MM.1S (cell line): ENCODE results near the gene INO80.

ENCODE experiments used
- DNase-seq: peaks from one replicate; pipeline ENCODE4 v3.0.0-alpha.2; 2015
- H2AFZ ChIP-seq: fragments of 300-600 bp; sonication (generic); 2 replicates; pipeline ENCODE4 v1.6.0; 2016; ENCODE audit warnings: antibody characterized with exemption, low read length
- H3F3A ChIP-seq: fragments of 300-600 bp; sonication (generic); 2 replicates; pipeline ENCODE4 v1.6.1; 2016; ENCODE audit warnings: mild to moderate bottlenecking, antibody characterized with exemption, low read length, moderate library complexity, mixed read lengths; ENCODE audit not compliant: insufficient read depth
- H3K27ac ChIP-seq: fragments of 300-600 bp; sonication (generic); 2 replicates; pipeline ENCODE4 v1.5.1; 2016; ENCODE audit warnings: mild to moderate bottlenecking, low read length
- H3K27me3 ChIP-seq: fragments of 300-600 bp; sonication (generic); replicated peaks from 2 replicates; pipeline ENCODE4 v1.6.0; 2016; ENCODE audit warnings: low read length; ENCODE audit not compliant: insufficient read depth
- H3K36me3 ChIP-seq: fragments of 300-600 bp; sonication (generic); replicated peaks from 2 replicates; pipeline ENCODE4 v1.6.1; 2016; ENCODE audit warnings: mild to moderate bottlenecking, low read length, mixed read lengths; ENCODE audit not compliant: insufficient read depth
- H3K4me1 ChIP-seq: fragments of 300-600 bp; sonication (generic); 2 replicates; pipeline ENCODE4 v1.6.1; 2016; ENCODE audit warnings: low read length, mixed read lengths
- H3K4me2 ChIP-seq: fragments of 300-600 bp; sonication (generic); 2 replicates; pipeline ENCODE4 v1.6.0; 2016; ENCODE audit warnings: low read depth, low read length
- H3K4me3 ChIP-seq: fragments of 300-600 bp; sonication (generic); 2 replicates; pipeline ENCODE4 v1.5.1; 2016; ENCODE audit warnings: low read length, mixed read lengths
- H3K79me2 ChIP-seq: fragments of 300-600 bp; sonication (generic); 2 replicates; pipeline ENCODE4 v1.6.1; 2016; ENCODE audit warnings: mixed run types, low read length, mixed read lengths
- H3K9ac ChIP-seq: fragments of 300-600 bp; sonication (generic); 2 replicates; pipeline ENCODE4 v1.6.1; 2016; ENCODE audit warnings: low read length, mixed read lengths
- H3K9me2 ChIP-seq: fragments of 300-600 bp; sonication (generic); replicated peaks from 2 replicates; pipeline ENCODE4 v1.6.1; 2016; ENCODE audit warnings: mild to moderate bottlenecking, low read length, mixed read lengths; ENCODE audit not compliant: insufficient read depth
- H3K9me3 ChIP-seq: fragments of 300-600 bp; sonication (generic); replicated peaks from 2 replicates; pipeline ENCODE4 v1.6.1; 2016; ENCODE audit warnings: mild to moderate bottlenecking, low read length, mixed read lengths; ENCODE audit not compliant: insufficient read depth
- H4K20me1 ChIP-seq: fragments of 300-600 bp; sonication (generic); 2 replicates; pipeline ENCODE4 v1.6.1; 2016; ENCODE audit warnings: mild to moderate bottlenecking, low read length, moderate library complexity, mixed read lengths; ENCODE audit not compliant: insufficient read depth
- EZH2 ChIP-seq: fragments of 300-600 bp; sonication (generic); optimal IDR thresholded peaks from 2 replicates; pipeline ENCODE3; 2017; ENCODE audit warnings: low read depth, mild to moderate bottlenecking, antibody characterized with exemption, low read length, mixed read lengths
- EZH2phosphoT487 ChIP-seq: fragments of 300-600 bp; sonication (generic); IDR thresholded peaks from 2 replicates; pipeline ENCODE4 v1.6.1; 2018; ENCODE audit warnings: antibody characterized with exemption, low read length
- TF ChIP-seq, protein P1 (sequence below): fragments of 300-600 bp; sonication (generic); IDR thresholded peaks from 2 replicates; pipeline ENCODE4 v1.5.1; 2016; ENCODE audit warnings: antibody characterized with exemption, low read length, mixed read lengths

The INO80 gene

DNA sequence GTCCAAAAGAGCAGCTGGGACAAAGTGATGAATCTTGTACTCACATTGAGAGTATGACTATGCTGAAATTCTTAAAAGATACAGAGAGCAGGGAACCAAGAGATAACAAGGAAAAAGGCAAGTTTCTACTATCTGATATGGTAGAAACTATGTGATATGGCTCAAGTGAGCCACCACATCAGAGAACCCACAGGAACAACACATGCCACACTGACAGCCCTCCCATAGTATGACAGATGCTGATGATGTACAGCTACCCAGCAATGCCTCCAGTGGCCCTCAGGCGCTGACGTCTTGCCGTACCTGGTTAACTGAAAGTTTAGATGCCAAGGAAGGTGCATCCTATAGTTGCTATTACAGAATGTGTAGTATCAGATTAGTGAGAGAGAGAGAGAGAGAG is 120.4 kb downstream of the INO80 start:
- TF ChIP-seq EZH2phosphoT487 (no peak), EZH2 (no peak)
- TF ChIP-seq, protein P1, sequence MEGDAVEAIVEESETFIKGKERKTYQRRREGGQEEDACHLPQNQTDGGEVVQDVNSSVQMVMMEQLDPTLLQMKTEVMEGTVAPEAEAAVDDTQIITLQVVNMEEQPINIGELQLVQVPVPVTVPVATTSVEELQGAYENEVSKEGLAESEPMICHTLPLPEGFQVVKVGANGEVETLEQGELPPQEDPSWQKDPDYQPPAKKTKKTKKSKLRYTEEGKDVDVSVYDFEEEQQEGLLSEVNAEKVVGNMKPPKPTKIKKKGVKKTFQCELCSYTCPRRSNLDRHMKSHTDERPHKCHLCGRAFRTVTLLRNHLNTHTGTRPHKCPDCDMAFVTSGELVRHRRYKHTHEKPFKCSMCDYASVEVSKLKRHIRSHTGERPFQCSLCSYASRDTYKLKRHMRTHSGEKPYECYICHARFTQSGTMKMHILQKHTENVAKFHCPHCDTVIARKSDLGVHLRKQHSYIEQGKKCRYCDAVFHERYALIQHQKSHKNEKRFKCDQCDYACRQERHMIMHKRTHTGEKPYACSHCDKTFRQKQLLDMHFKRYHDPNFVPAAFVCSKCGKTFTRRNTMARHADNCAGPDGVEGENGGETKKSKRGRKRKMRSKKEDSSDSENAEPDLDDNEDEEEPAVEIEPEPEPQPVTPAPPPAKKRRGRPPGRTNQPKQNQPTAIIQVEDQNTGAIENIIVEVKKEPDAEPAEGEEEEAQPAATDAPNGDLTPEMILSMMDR, result no peak
- Histone ChIP-seq H2AFZ (no peak overlapping the region), H3K4me2 (no peak overlapping the region), H3K36me3 (no peaks in the 10 kb centered on the region; the same call in 1 of the 2 replicates), H4K20me1 (no peaks in the 10 kb centered on the region), H3F3A (no peaks in the 10 kb centered on the region), H3K79me2 (no peaks in the 10 kb centered on the region), H3K4me1 (no peaks in the 10 kb centered on the region), H3K4me3 (no peak overlapping the region), H3K27me3 (no peaks in the 10 kb centered on the region), H3K9me2 (no peaks in the 10 kb centered on the region), H3K9ac (no peak overlapping the region), H3K27ac (no peak overlapping the region), H3K9me3 (no peaks in the 10 kb centered on the region)
- no peak for DNase-seq

DNA sequence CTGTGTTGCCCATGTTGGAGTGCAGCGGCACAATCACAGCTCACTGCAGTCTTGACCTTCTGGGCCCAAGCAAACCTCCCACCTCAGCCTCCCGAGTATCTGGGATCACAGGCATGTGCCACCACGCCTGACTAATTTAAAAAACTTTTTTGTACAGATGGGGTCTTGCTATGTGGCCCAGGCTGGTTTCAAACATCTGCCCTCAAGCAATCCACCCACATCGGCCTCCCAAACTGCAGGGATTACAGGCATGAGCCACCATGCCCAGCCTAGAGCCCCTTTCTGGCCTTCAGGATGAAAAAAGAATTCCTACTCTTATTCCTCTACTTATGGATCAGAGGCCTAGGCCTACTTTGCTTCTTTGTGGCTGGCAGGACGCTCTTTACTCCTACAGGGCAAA is 123.3 kb downstream of the INO80 start:
- no peak overlapping the region for H3K4me3 ChIP-seq
- H3K4me1 ChIP-seq, result no peaks in the 10 kb centered on the region
- no peaks in the 10 kb centered on the region for H3K27me3 ChIP-seq
- H3K79me2 ChIP-seq, result no peaks in the 10 kb centered on the region
- H3K9ac ChIP-seq, result no peak overlapping the region
- no peaks in the 10 kb centered on the region for H4K20me1 ChIP-seq
- no peaks in the 10 kb centered on the region for H3K9me3 ChIP-seq
- TF ChIP-seq, protein P1, result no peak
- TF ChIP-seq EZH2 (no peak), EZH2phosphoT487 (no peak)
- no peaks in the 10 kb centered on the region; the same call in 1 of the 2 replicates for H3K36me3 ChIP-seq
- H3K9me2 ChIP-seq, result no peaks in the 10 kb centered on the region
- H3F3A ChIP-seq, result no peaks in the 10 kb centered on the region
- no peak overlapping the region for H3K4me2 ChIP-seq
- no peak for DNase-seq
- no peak overlapping the region for H3K27ac ChIP-seq
- H2AFZ ChIP-seq, result no peak overlapping the region

DNA sequence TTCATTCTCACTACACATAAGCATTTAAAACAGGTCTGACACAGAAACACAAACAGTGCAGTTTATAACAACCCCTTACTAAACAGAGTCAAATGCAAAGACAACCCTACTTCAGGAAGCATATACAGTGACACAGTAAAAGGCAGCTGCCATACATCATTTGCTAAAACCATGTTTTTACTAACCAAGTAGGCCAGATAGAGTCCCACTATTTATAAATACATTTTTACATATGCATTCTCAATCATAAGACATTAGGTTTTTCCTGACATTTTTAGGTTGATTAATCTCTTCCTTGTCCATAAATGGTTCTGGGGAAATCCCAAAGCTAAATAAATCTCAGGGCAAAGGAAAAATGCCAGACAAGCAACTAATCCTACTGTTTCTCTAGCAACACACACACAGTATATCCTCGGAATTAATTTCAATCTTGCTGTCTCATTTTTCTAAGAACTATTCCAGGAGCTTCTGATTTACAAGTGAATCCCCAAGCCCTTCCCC is 123.8 kb downstream of the INO80 start:
- Histone ChIP-seq H3K9ac (no peak overlapping the region), H4K20me1 (no peaks in the 10 kb centered on the region), H3K9me3 (no peaks in the 10 kb centered on the region), H3K4me1 (no peaks in the 10 kb centered on the region), H3K27me3 (no peaks in the 10 kb centered on the region), H3K79me2 (no peaks in the 10 kb centered on the region), H2AFZ (no peak overlapping the region), H3K36me3 (no peaks in the 10 kb centered on the region; the same call in 1 of the 2 replicates), H3K4me3 (no peak overlapping the region), H3K4me2 (no peak overlapping the region), H3K9me2 (no peaks in the 10 kb centered on the region), H3K27ac (no peak overlapping the region), H3F3A (no peaks in the 10 kb centered on the region)
- TF ChIP-seq EZH2phosphoT487 (no peak), EZH2 (no peak)
- TF ChIP-seq, protein P1, result no peak
- no peak for DNase-seq
